DMS53 treated with DMSO at 0.1 percent for 48 hours (cell line): ENCODE results near the gene PHLPP2.

Experiments used
- DNase-seq: peaks from one replicate; lab custom pipeline; 2025; ENCODE audit not compliant: unreplicated experiment; lab: John Stamatoyannopoulos, UW

Gene PHLPP2, protein sequence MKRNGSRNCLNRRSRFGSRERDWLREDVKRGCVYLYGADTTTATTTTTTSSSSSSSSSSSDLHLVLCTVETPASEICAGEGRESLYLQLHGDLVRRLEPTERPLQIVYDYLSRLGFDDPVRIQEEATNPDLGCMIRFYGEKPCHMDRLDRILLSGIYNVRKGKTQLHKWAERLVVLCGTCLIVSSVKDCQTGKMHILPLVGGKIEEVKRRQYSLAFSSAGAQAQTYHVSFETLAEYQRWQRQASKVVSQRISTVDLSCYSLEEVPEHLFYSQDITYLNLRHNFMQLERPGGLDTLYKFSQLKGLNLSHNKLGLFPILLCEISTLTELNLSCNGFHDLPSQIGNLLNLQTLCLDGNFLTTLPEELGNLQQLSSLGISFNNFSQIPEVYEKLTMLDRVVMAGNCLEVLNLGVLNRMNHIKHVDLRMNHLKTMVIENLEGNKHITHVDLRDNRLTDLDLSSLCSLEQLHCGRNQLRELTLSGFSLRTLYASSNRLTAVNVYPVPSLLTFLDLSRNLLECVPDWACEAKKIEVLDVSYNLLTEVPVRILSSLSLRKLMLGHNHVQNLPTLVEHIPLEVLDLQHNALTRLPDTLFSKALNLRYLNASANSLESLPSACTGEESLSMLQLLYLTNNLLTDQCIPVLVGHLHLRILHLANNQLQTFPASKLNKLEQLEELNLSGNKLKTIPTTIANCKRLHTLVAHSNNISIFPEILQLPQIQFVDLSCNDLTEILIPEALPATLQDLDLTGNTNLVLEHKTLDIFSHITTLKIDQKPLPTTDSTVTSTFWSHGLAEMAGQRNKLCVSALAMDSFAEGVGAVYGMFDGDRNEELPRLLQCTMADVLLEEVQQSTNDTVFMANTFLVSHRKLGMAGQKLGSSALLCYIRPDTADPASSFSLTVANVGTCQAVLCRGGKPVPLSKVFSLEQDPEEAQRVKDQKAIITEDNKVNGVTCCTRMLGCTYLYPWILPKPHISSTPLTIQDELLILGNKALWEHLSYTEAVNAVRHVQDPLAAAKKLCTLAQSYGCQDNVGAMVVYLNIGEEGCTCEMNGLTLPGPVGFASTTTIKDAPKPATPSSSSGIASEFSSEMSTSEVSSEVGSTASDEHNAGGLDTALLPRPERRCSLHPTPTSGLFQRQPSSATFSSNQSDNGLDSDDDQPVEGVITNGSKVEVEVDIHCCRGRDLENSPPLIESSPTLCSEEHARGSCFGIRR (N-terminal part only)

GRCh38 chr16:71724320-71724751 lies at the start of gene PHLPP2:
TSS of gene PHLPP2 (minus strand) at chr16:71724701. CDS start at chr16:71714795, 9,906 bp downstream.
- no peak for DNase-seq

GRCh38 chr16:71771571-71771970 lies 47.1 kb upstream of the PHLPP2 start:
- DNase-seq = no peak

DNA sequence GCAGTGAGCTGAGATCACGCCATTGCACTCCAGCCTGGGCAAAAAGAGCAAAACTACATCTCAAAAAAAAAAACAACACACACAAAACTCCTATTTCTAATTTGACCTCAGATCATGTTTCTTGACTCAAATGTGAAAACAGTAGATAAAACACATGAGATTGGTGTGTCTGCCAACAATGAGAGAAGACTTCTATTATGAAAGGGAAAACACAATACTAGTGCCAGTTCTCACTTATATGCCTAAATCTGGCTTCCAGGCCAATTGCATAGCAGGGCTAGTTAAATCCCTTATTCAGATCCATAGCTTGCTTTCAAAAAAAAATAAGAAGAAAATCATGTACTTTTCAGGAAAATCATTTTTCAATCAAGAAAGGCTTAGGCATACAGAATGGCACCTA lies 44.7 kb upstream of the PHLPP2 start:
- no peak for DNase-seq

DNA sequence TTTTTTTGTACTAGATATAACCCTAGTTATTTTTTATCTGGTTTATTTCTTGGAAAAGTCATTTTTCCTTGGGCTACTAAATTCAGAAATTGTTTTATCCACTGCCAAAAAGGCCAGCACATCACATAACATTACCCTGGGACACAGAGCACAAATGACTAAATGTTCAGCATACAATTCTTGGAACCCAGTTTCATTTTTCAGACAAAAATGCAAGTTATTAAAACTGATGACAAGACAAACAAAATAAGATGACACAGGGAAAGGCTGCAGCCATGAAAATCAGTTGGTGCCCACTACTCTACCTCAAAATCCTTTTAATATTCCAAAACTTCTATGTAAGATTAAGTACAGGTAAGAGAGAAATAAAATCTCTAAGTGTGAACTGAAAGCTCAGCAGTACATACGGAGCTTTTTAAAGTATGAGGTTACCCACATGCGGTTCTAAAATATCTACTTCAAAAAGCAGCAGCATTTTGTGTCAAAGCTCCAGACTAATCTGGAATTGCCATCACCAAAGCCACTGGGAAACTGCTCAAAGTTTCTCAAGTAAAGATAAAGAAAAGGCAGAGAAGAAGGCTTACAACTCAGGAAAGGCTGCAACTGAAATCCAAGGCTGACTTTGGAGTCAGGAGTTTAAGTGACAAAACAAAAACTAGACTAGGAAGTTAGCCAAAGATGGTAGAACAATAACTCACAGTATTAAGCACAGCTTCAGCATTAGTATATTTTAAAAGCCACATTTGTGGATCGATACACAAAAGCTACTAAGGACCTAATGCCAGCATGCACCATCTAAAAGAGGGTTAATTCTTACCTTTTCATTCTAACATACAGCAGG lies 42.8 kb upstream of the PHLPP2 start:
- DNase-seq = no peak

DNA sequence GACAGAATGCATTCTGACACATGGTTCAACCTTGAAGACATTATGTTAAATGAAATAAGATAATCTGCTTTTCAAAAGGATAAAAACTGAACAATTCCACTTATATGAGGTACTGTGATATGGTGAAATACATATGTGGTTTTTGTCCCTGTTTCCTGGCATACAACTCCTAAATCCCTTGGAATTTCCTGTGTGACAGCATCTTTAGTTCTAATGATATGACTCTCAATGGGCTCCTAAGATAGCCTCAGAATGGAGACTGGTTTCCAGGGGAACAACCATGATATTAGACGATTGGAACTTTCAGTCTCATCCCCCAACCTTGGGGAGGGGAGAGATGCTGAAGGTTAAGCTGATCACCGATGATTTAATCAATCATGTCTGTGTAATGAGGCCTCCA lies 37.7 kb upstream of the PHLPP2 start:
- DNase-seq = no peak

GRCh38 chr16:71761097-71761496 lies 36.6 kb upstream of the PHLPP2 start:
- no peak for DNase-seq

DNA sequence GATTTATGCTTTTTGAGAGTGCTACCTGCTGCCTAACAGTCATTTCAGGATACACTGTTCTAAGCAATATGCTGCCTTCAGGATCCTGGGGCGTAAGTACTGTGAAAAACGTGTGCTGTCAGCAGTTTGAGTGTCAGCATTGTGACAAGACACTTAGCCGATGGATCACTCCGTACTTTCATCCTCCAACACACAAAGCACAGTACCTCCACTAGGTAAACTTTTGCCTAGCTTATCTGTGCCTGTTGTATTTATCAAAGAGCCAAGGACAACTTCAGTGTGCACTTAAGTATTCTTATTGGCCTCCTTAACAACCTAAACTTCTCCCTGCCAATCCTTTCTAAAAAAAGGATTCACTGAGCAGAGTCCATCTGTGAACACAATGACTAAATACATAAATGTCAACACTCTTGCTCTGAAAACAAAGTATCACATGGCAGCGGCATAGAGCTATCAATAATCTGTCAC lies 33.8 kb upstream of the PHLPP2 start:
- DNase-seq = no peak

- no peak for DNase-seq
These were observed 30.2 kb upstream of the PHLPP2 start for GRCh38 chr16:71754652-71755051.

DNA sequence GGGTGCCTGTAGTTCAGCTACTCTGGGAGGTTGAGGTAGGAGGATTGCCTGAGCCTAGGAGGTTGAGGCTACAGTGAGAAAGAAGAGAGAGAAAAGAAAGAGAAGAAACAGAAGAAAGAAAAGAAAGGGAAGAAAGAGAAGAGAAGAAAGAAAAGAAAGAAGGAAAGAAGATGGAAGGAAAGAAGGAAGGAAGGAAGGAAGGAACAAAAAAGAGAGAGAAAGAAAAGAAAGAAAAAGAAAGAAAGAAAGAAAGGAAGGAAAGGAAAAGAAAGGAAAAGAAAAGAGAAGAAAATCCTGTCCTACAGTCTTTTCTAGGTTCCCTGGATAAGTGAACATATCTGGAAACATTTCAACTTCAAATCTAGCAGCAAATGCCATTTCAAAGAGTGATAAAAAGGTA lies 29.6 kb upstream of the PHLPP2 start:
- DNase-seq = no peak

- DNase-seq = no peak
These were observed 23.7 kb upstream of the PHLPP2 start for GRCh38 chr16:71748226-71748625.

DNA sequence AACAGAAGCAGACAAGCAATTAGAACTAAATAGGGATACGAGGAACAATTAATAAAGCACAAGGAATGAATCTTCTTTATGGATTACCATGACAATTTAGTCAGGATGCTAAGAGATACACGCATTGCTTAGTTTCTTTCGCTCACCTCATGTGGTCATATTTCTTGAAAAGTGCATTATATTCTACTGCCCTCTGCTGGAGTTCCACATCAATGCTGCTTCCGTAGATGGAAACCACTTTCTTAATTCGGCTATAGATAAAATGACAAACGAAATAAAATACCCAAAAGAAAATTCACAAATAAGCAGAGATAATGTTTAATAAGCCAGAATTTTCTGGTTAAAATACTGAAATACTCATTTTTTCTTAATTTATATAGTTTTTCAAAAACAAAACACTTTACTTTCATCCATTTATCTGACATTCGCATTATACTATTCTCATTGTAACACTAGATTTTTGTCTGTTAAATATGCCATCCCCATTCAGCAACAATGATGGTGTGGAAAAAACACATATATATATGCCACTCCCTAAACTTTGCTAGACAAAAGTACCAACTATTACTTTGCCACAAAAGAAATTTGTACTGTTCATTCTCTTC lies 22.0 kb upstream of the PHLPP2 start:
- DNase-seq = no peak

DNA sequence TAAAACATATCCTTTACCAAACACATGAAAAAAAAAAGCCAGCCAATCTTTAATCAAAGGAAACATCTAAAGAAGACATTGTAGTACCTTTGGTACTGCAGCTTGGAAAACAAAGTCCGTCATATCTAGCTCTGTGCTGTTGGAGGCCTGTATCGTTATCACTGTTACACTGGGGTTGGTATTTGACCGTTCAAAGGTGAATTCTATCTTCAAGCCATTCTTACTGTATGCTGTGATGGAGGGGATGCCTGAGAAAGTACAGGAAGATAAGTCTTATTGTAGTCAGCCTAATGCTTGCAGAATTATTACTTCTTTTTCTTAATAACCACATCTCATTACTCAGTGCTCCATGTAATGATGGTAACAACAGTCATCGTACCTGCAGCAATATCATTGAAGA lies 14.4 kb upstream of the PHLPP2 start:
- DNase-seq = no peak

GRCh38 chr16:71737501-71737900 lies 13.0 kb upstream of the PHLPP2 start:
- DNase-seq = no peak

GRCh38 chr16:71734511-71734910 lies 10.0 kb upstream of the PHLPP2 start:
- DNase-seq = no peak

- DNase-seq = no peak
These were observed 8.1 kb upstream of the PHLPP2 start for GRCh38 chr16:71732587-71732986.

GRCh38 chr16:71727551-71728324 lies 3.2 kb upstream of the PHLPP2 start:
- no peak for DNase-seq

- no peak for DNase-seq
These were observed 2.2 kb upstream of the PHLPP2 start for GRCh38 chr16:71726476-71727315.
